ENCODE data around the gene TCP11. TPM values are rescaled to one million over a fixed set of nuclear protein-coding genes. Genes with fewer than 3 reads are reported as not detected.

TCP11 gene
- total RNA-seq, 1 donor from 2014 or later = not detected

- FAIRE-seq (no peak), DNase-seq (ENCODE audit: low read depth) (no peak)
- TF ChIP-seq CTCF (IDR thresholded peaks at IDR 0.05; ENCODE audit: insufficient read depth, low read length, severe bottlenecking) = no peak
- no peaks in the 10 kb centered on the region for H3K36me3 ChIP-seq (ENCODE audit: control insufficient read depth, insufficient read depth, low read length)
- H3K27me3 ChIP-seq (ENCODE audit: control insufficient read depth, insufficient read depth, low read length) = no peaks in the 10 kb centered on the region
- no peak overlapping the region for H3K4me3 ChIP-seq (ENCODE audit: low read depth, low read length)
Observed at GRCh38 chr6:35170891-35171290, 29.8 kb upstream of the TCP11 start.

GRCh38 chr6:35170166-35170565 is 29.0 kb upstream of the TCP11 start:
- TF ChIP-seq CTCF (IDR thresholded peaks at IDR 0.05; ENCODE audit: insufficient read depth, low read length, severe bottlenecking) = no peak
- Histone ChIP-seq H3K4me3 (ENCODE audit: low read depth, low read length) (no peak overlapping the region), H3K27me3 (ENCODE audit: control insufficient read depth, insufficient read depth, low read length) (no peaks in the 10 kb centered on the region), H3K36me3 (ENCODE audit: control insufficient read depth, insufficient read depth, low read length) (no peaks in the 10 kb centered on the region)
- no peak for FAIRE-seq
- DNase-seq (ENCODE audit: low read depth) = no peak

GRCh38 chr6:35168461-35168861 is 27.3 kb upstream of the TCP11 start:
- FAIRE-seq (no peak), DNase-seq (ENCODE audit: low read depth) (no peak)
- H3K36me3 ChIP-seq (ENCODE audit: control insufficient read depth, insufficient read depth, low read length) = no peaks in the 10 kb centered on the region
- H3K27me3 ChIP-seq (ENCODE audit: control insufficient read depth, insufficient read depth, low read length) = no peaks in the 10 kb centered on the region
- H3K4me3 ChIP-seq (ENCODE audit: low read depth, low read length) = no peak overlapping the region
- TF ChIP-seq CTCF (IDR thresholded peaks at IDR 0.05; ENCODE audit: insufficient read depth, low read length, severe bottlenecking) = no peak

GRCh38 chr6:35167505-35167904 is 26.4 kb upstream of the TCP11 start:
- Histone ChIP-seq H3K36me3 (ENCODE audit: control insufficient read depth, insufficient read depth, low read length) (no peaks in the 10 kb centered on the region), H3K4me3 (ENCODE audit: low read depth, low read length) (no peak overlapping the region), H3K27me3 (ENCODE audit: control insufficient read depth, insufficient read depth, low read length) (no peaks in the 10 kb centered on the region)
- no peak for TF ChIP-seq CTCF (IDR thresholded peaks at IDR 0.05; ENCODE audit: insufficient read depth, low read length, severe bottlenecking)
- no peak for DNase-seq (ENCODE audit: low read depth)
- no peak for FAIRE-seq

GRCh38 chr6:35166520-35166919 is 25.4 kb upstream of the TCP11 start:
- DNase-seq (ENCODE audit: low read depth) (peak; percentile 68), FAIRE-seq (peak; percentile 62)
- no peak overlapping the region for H3K4me3 ChIP-seq (ENCODE audit: low read depth, low read length)
- H3K27me3 ChIP-seq (ENCODE audit: control insufficient read depth, insufficient read depth, low read length) = no peaks in the 10 kb centered on the region
- H3K36me3 ChIP-seq (ENCODE audit: control insufficient read depth, insufficient read depth, low read length) = no peaks in the 10 kb centered on the region
- TF ChIP-seq CTCF (IDR thresholded peaks at IDR 0.05; ENCODE audit: insufficient read depth, low read length, severe bottlenecking) = no peak

GRCh38 chr6:35166116-35166515 is 25.0 kb upstream of the TCP11 start:
- no peak for TF ChIP-seq CTCF (IDR thresholded peaks at IDR 0.05; ENCODE audit: insufficient read depth, low read length, severe bottlenecking)
- Histone ChIP-seq H3K36me3 (ENCODE audit: control insufficient read depth, insufficient read depth, low read length) (no peaks in the 10 kb centered on the region), H3K27me3 (ENCODE audit: control insufficient read depth, insufficient read depth, low read length) (no peaks in the 10 kb centered on the region), H3K4me3 (ENCODE audit: low read depth, low read length) (no peak overlapping the region)
- FAIRE-seq (no peak), DNase-seq (ENCODE audit: low read depth) (peak; percentile 26)
